Retina (tissue), 1 donor: Measurements from ENCODE around the gene PGAP6.
"Not testable (repeated sequence)": the region's sequence is repeated elsewhere in the genome, so short reads cannot be mapped to it uniquely, and the experiment has no call there.

Source experiments
- DNase-seq: peaks from one replicate; pipeline ENCODE4 v3.0.0-alpha.2; 2016

Gene PGAP6

GRCh38 chr16:346587-346986 is 35.2 kb downstream of the PGAP6 start:
- DNase-seq, result no peak

GRCh38 chr16:345772-346171 is 36.0 kb downstream of the PGAP6 start:
- no peak for DNase-seq

- no peak for DNase-seq
Observed at GRCh38 chr16:342455-343213, 39.1 kb downstream of the PGAP6 start.

GRCh38 chr16:341974-342336 is 39.8 kb downstream of the PGAP6 start:
- not testable (repeated sequence) for DNase-seq

- DNase-seq, result not testable (repeated sequence)
Observed at GRCh38 chr16:341095-341973, 40.4 kb downstream of the PGAP6 start.

GRCh38 chr16:340370-341091 is 41.2 kb downstream of the PGAP6 start:
- no peak for DNase-seq

GRCh38 chr16:339680-340079 is 42.1 kb downstream of the PGAP6 start:
- DNase-seq, result no peak

- no peak for DNase-seq
Observed at GRCh38 chr16:337975-338575, 43.7 kb downstream of the PGAP6 start.

- no peak for DNase-seq
Observed at GRCh38 chr16:337437-337836, 44.3 kb downstream of the PGAP6 start.

- no peak for DNase-seq
Observed at GRCh38 chr16:336269-336668, 45.5 kb downstream of the PGAP6 start.

- DNase-seq, result not testable (repeated sequence)
Observed at GRCh38 chr16:334861-335632, 46.7 kb downstream of the PGAP6 start.

GRCh38 chr16:334164-334832 is 47.5 kb downstream of the PGAP6 start:
- not testable (repeated sequence) for DNase-seq

GRCh38 chr16:333406-334094 is 48.2 kb downstream of the PGAP6 start:
- DNase-seq, result no peak

- not testable (repeated sequence) for DNase-seq
Observed at GRCh38 chr16:331181-331814, 50.5 kb downstream of the PGAP6 start.

- DNase-seq, result no peak
Observed at GRCh38 chr16:330741-331140, 51.0 kb downstream of the PGAP6 start.

GRCh38 chr16:325375-326145 is 56.2 kb downstream of the PGAP6 start:
- no peak for DNase-seq

GRCh38 chr16:324451-325334 is 57.1 kb downstream of the PGAP6 start:
- DNase-seq, result no peak

GRCh38 chr16:324201-324450 is 57.7 kb downstream of the PGAP6 start:
- no peak for DNase-seq
